ENCODE measurements around the gene CD22. TPM values are rescaled to one million over a fixed set of nuclear protein-coding genes. Genes with fewer than 3 reads are reported as not detected.
A peak's percentile ranks its signal among the peaks of the same experiment; 100 is the strongest.
"Not testable (repeated sequence)": the region's sequence is repeated elsewhere in the genome, so short reads cannot be mapped to it uniquely, and the experiment has no call there.

Gene CD22
- total and polyA plus RNA-seq, 2 of the 4 experiments (the other 2 are of a cell fraction), result 0.18 to 0.22 TPM

DNA sequence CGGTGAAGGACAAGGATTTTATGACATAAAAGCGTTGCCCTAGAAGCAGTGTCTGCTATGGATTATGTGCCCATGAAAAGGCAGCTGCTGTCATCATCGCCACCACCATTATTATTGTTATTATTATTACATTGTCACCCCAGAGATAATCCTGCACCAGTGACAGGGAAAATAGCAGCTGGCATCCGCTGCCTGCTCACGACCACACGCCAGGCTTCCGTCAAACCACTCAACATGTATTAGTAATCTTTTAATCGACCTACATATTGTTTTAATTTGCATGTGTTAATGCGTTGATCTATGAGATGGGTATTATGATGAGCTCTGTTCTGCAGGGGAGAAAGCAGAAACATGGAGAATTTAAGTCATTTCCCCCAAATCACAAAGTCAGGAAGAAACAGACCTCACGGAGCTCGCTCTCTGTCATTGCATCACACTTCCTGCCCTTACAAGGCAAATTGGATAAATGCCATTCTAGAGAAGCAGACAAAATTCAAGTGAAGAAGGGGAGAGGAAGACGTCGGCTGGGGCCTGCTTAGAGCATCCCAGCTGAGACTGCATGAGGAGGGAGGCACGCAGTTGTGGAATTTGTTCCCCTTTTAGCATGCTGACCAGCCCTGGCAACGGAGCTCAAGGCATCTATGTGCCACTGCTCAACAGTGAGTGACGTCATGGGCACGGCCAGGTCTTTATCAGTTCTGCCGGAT is 29.0 kb downstream of the CD22 start, which contains the start of gene FFAR3:
TSS of gene FFAR3 (plus strand) at position 594 of the 707 bp plus-strand sequence. CDS start 431 bp downstream, outside the sequence.
- H4K20me1 ChIP-seq (ENCODE audit: insufficient read depth, low read length), result no peaks in the 10 kb centered on the region
- POLR2A ChIA-PET (ENCODE audit: unreplicated experiment), result no interaction called here
- dilution Hi-C loops (cut with HindIII; ENCODE audit: low sequenced_read_pairs, unreplicated experiment) (no loop called here), intact Hi-C loops (cut with micrococcal nuclease) (loop anchor here (10.0 kb wide), 1 partner anchor 107 kb away; no protein-coding TSS in a partner anchor), in situ Hi-C loops (cut with MboI; ENCODE audit: low sequenced_read_pairs) (no loop called here)
- H3K9me1 ChIP-seq (ENCODE audit: insufficient read depth, low read length), result no peaks in the 10 kb centered on the region
- H3K27me3 ChIP-seq (ENCODE audit: control insufficient read depth, insufficient read depth, low read length), result peaks cover 11% of the 10 kb centered on the region
- DNase-seq (peak; percentile 11), ATAC-seq (ENCODE audit: low read depth) (no peak)
- H2BK5ac ChIP-seq (ENCODE audit: low read depth, low read length, poor library complexity, severe bottlenecking), result no peak within 1 kb of the TSS
- no peaks in the 10 kb centered on the region for H3K4me1 ChIP-seq (ENCODE audit: control insufficient read depth, insufficient read depth, low read length)
- H4K91ac ChIP-seq (ENCODE audit: insufficient read depth, low read depth, low read length), result no peak within 1 kb of the TSS
- H2BK20ac ChIP-seq (ENCODE audit: low read depth, low read length), result no peak within 1 kb of the TSS
- no peak within 1 kb of the TSS for H3K23ac ChIP-seq (ENCODE audit: low read depth, low read length)
- no peaks in the 10 kb centered on the region for H3K9me3 ChIP-seq (ENCODE audit: control insufficient read depth, insufficient read depth, low read length)
- H3K9ac ChIP-seq (ENCODE audit: low read depth, low read length), result no peak within 1 kb of the TSS
- no peak within 1 kb of the TSS for H3K56ac ChIP-seq (ENCODE audit: extremely low read depth, insufficient read depth, low read length)
- H3K4me3 ChIP-seq (ENCODE audit: insufficient read depth, low read depth, low read length), result no peak within 1 kb of the TSS
- BruUV-seq (replicated peaks), result no TSS peak
- no peak within 1 kb of the TSS for H4K8ac ChIP-seq (ENCODE audit: low read depth in 2 of 2, low read length in 2 of 2)
- no peak within 1 kb of the TSS for H2BK120ac ChIP-seq (ENCODE audit: low read depth, low read length)
- TF ChIP-seq, protein P1, sequence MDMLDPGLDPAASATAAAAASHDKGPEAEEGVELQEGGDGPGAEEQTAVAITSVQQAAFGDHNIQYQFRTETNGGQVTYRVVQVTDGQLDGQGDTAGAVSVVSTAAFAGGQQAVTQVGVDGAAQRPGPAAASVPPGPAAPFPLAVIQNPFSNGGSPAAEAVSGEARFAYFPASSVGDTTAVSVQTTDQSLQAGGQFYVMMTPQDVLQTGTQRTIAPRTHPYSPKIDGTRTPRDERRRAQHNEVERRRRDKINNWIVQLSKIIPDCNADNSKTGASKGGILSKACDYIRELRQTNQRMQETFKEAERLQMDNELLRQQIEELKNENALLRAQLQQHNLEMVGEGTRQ (IDR thresholded peaks at IDR 0.05; ENCODE audit: low read depth, low read length), result no peak
- peak; percentile 81 for TF ChIP-seq CEBPB (IDR thresholded peaks at IDR 0.05; ENCODE audit: low read depth, low read length)
- no peak within 1 kb of the TSS for H2BK15ac ChIP-seq (ENCODE audit: low read depth, low read length)
- CTCF ChIA-PET, result no interaction called here
- no peak within 1 kb of the TSS for H2AK9ac ChIP-seq (replicated peaks; ENCODE audit: low read depth, low read length, poor library complexity)
- no peak within 1 kb of the TSS for H3K27ac ChIP-seq (ENCODE audit: insufficient read depth, low read length)
- no peak within 1 kb of the TSS for H3K14ac ChIP-seq (replicated peaks; ENCODE audit: low read depth, low read length)
- H3K4ac ChIP-seq (ENCODE audit: low read depth, low read length), result no peak within 1 kb of the TSS
- H3K4me2 ChIP-seq (ENCODE audit: low read depth, low read length), result no peak within 1 kb of the TSS; the same call in 1 of the 2 replicates
- no peak within 1 kb of the TSS for H2AK5ac ChIP-seq (ENCODE audit: low read depth, low read length)
- no peak within 1 kb of the TSS for H3K18ac ChIP-seq (ENCODE audit: low read depth, low read length)
- H3K36me3 ChIP-seq (ENCODE audit: control insufficient read depth, insufficient read depth, low read length), result no peaks in the 10 kb centered on the region
- WGBS, 2 experiments (ENCODE audit: extremely low coverage in 2 of 2, insufficient read length in 1 of 2), result 0% methylated on average over 1 of the region's 18 CpGs; no CpG with 5 or more reads in 1 of the 2 experiments
- H2AFZ ChIP-seq (replicated peaks; ENCODE audit: low read length, poor library complexity), result no peak within 1 kb of the TSS
- no peaks in the 10 kb centered on the region for H3K79me1 ChIP-seq (ENCODE audit: low read depth in 1 of 2, low read length in 2 of 2)
- no peak within 1 kb of the TSS for H4K5ac ChIP-seq (ENCODE audit: low read depth, low read length)

DNA sequence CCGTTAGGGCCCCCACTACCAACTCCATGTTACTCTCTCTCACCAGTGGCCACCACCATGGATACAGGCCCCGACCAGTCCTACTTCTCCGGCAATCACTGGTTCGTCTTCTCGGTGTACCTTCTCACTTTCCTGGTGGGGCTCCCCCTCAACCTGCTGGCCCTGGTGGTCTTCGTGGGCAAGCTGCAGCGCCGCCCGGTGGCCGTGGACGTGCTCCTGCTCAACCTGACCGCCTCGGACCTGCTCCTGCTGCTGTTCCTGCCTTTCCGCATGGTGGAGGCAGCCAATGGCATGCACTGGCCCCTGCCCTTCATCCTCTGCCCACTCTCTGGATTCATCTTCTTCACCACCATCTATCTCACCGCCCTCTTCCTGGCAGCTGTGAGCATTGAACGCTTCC is 29.8 kb downstream of the CD22 start:
- H2BK20ac ChIP-seq (ENCODE audit: low read depth, low read length); H3K4me2 ChIP-seq (ENCODE audit: low read depth, low read length); H3K27me3 ChIP-seq (ENCODE audit: control insufficient read depth, insufficient read depth, low read length); BruUV-seq (replicated peaks); H3K4ac ChIP-seq (ENCODE audit: low read depth, low read length); POLR2A ChIA-PET (ENCODE audit: unreplicated experiment); H2AFZ ChIP-seq (replicated peaks; ENCODE audit: low read length, poor library complexity); DNase-seq; H4K5ac ChIP-seq (ENCODE audit: low read depth, low read length); H3K9me3 ChIP-seq (ENCODE audit: control insufficient read depth, insufficient read depth, low read length); H3K18ac ChIP-seq (ENCODE audit: low read depth, low read length); H3K23ac ChIP-seq (ENCODE audit: low read depth, low read length); CTCF ChIA-PET; H3K27ac ChIP-seq (ENCODE audit: insufficient read depth, low read length); H4K20me1 ChIP-seq (ENCODE audit: insufficient read depth, low read length); H2AK5ac ChIP-seq (ENCODE audit: low read depth, low read length); H3K14ac ChIP-seq (replicated peaks; ENCODE audit: low read depth, low read length); H2BK15ac ChIP-seq (ENCODE audit: low read depth, low read length); in situ Hi-C loops (cut with MboI; ENCODE audit: low sequenced_read_pairs); H2AK9ac ChIP-seq (replicated peaks; ENCODE audit: low read depth, low read length, poor library complexity); ATAC-seq (ENCODE audit: low read depth); H2BK120ac ChIP-seq (ENCODE audit: low read depth, low read length); H3K79me1 ChIP-seq (ENCODE audit: low read depth in 1 of 2, low read length in 2 of 2); H4K8ac ChIP-seq (ENCODE audit: low read depth in 2 of 2, low read length in 2 of 2); H4K91ac ChIP-seq (ENCODE audit: insufficient read depth, low read depth, low read length); H3K9me1 ChIP-seq (ENCODE audit: insufficient read depth, low read length); dilution Hi-C loops (cut with HindIII; ENCODE audit: low sequenced_read_pairs, unreplicated experiment); H3K4me3 ChIP-seq (ENCODE audit: insufficient read depth, low read depth, low read length); H3K56ac ChIP-seq (ENCODE audit: extremely low read depth, insufficient read depth, low read length); H2BK5ac ChIP-seq (ENCODE audit: low read depth, low read length, poor library complexity, severe bottlenecking); H3K36me3 ChIP-seq (ENCODE audit: control insufficient read depth, insufficient read depth, low read length); H3K9ac ChIP-seq (ENCODE audit: low read depth, low read length); H3K4me1 ChIP-seq (ENCODE audit: control insufficient read depth, insufficient read depth, low read length): not testable (repeated sequence)
- intact Hi-C loops (cut with micrococcal nuclease), result loop anchor here (10.0 kb wide), 1 partner anchor 106 kb away; no protein-coding TSS in a partner anchor
- no CpG with 5 or more reads among the region's 16 CpGs for WGBS, 2 experiments (ENCODE audit: extremely low coverage in 2 of 2, insufficient read length in 1 of 2)

Data from IMR-90 (cell line).